Loucy (cell line): ENCODE results near the gene CDKN2C.

Source experiments
- H2AFZ ChIP-seq: fragments of 200-600 bp; sonication (generic); 2 replicates; pipeline ENCODE4 v1.6.0; 2016; ENCODE audit warnings: antibody characterized with exemption, mild to moderate bottlenecking, low read length, moderate library complexity
- H3F3A ChIP-seq: fragments of 200-600 bp; 2 replicates; pipeline ENCODE4 v1.6.0; 2016; ENCODE audit warnings: antibody characterized with exemption, low read depth, mild to moderate bottlenecking
- H3K27me3 ChIP-seq: fragments of 200-600 bp; sonication (generic); 2 replicates; pipeline ENCODE4 v1.6.1; 2014; ENCODE audit warnings: low read length, mild to moderate bottlenecking; ENCODE audit not compliant: insufficient read depth, poor library complexity, severe bottlenecking
- H3K36me3 ChIP-seq: fragments of 200-600 bp; sonication (generic); 2 replicates; pipeline ENCODE4 v1.6.1; 2016; ENCODE audit warnings: low read length; ENCODE audit not compliant: insufficient read depth
- H3K4me1 ChIP-seq: fragments of 200-600 bp; sonication (generic); 2 replicates; pipeline ENCODE4 v1.5.1; 2014; ENCODE audit warnings: low read length, mild to moderate bottlenecking; ENCODE audit not compliant: insufficient read depth, poor library complexity, severe bottlenecking
- H3K4me2 ChIP-seq: fragments of 200-600 bp; sonication (generic); 2 replicates; pipeline ENCODE4 v1.6.0; 2014; ENCODE audit warnings: antibody characterized with exemption, low read length, low read depth, mild to moderate bottlenecking; ENCODE audit not compliant: poor library complexity, severe bottlenecking
- H3K4me3 ChIP-seq: fragments of 200-600 bp; sonication (generic); 2 replicates; pipeline ENCODE4 v1.5.1; 2014; ENCODE audit warnings: low read length, mild to moderate bottlenecking, mixed read lengths; ENCODE audit not compliant: poor library complexity, severe bottlenecking
- H3K79me2 ChIP-seq: fragments of 200-600 bp; sonication (generic); 2 replicates; pipeline ENCODE4 v1.6.1; 2014; ENCODE audit warnings: low read length; ENCODE audit not compliant: insufficient read depth
- H3K9ac ChIP-seq: fragments of 200-600 bp; sonication (generic); 2 replicates; pipeline ENCODE4 v1.6.0; 2014; ENCODE audit warnings: mild to moderate bottlenecking, low read depth, low read length, moderate library complexity; ENCODE audit not compliant: poor library complexity, severe bottlenecking
- H3K9me2 ChIP-seq: fragments of 200-600 bp; sonication (generic); replicated peaks from 2 replicates; pipeline ENCODE4 v1.6.1; 2016; ENCODE audit warnings: low read depth, low read length, mixed read lengths
- H3K9me3 ChIP-seq: fragments of 200-600 bp; sonication (generic); 2 replicates; pipeline ENCODE4 v1.6.1; 2014; ENCODE audit warnings: mild to moderate bottlenecking, antibody characterized with exemption, low read length, low read depth; ENCODE audit not compliant: insufficient read depth
- H4K20me1 ChIP-seq: fragments of 200-600 bp; sonication (generic); 2 replicates; pipeline ENCODE4 v1.6.0; 2014; ENCODE audit warnings: antibody characterized with exemption, low read length, mild to moderate bottlenecking; ENCODE audit not compliant: insufficient read depth, poor library complexity, severe bottlenecking
- CTCF ChIP-seq: fragments of 200-600 bp; sonication (generic); conservative IDR thresholded peaks from 2 replicates; pipeline ENCODE4 v1.5.1; 2014; ENCODE audit warnings: mild to moderate bottlenecking, antibody characterized with exemption, low read length
- EZH2phosphoT487 ChIP-seq: fragments of 200-600 bp; IDR thresholded peaks from 2 replicates; pipeline ENCODE4 v1.6.1; 2018; ENCODE audit warnings: antibody characterized with exemption, mild to moderate bottlenecking, moderate library complexity, borderline replicate concordance

Gene CDKN2C

GRCh38 chr1:50989694-50990093 lies 19.6 kb downstream of the CDKN2C start:
- H3K4me3 ChIP-seq, result no peak overlapping the region
- TF ChIP-seq EZH2phosphoT487, result no peak
- TF ChIP-seq CTCF, result no peak
- no peaks in the 10 kb centered on the region for H3K9me3 ChIP-seq
- no peaks in the 10 kb centered on the region; the same call in 1 of the 2 replicates for H3F3A ChIP-seq
- H3K4me2 ChIP-seq, result no peak overlapping the region
- no peak overlapping the region for H2AFZ ChIP-seq
- H3K27me3 ChIP-seq, result no peaks in the 10 kb centered on the region
- H3K9ac ChIP-seq, result no peak overlapping the region
- no peaks in the 10 kb centered on the region for H3K9me2 ChIP-seq
- H3K4me1 ChIP-seq, result peaks cover 17% of the 10 kb centered on the region
- no peaks in the 10 kb centered on the region for H3K36me3 ChIP-seq
- peaks cover under 1% of the 10 kb centered on the region for H4K20me1 ChIP-seq
- H3K79me2 ChIP-seq, result peaks cover 92% of the 10 kb centered on the region

- no peaks in the 10 kb centered on the region for H3K9me2 ChIP-seq
- peaks cover 71% of the 10 kb centered on the region for H3K79me2 ChIP-seq
- TF ChIP-seq CTCF (no peak), EZH2phosphoT487 (no peak)
- peaks cover 2% of the 10 kb centered on the region for H3K4me1 ChIP-seq
- no peaks in the 10 kb centered on the region for H3K36me3 ChIP-seq
- no peak overlapping the region for H3K4me3 ChIP-seq
- H3K27me3 ChIP-seq, result no peaks in the 10 kb centered on the region
- no peaks in the 10 kb centered on the region for H4K20me1 ChIP-seq
- H3K9ac ChIP-seq, result no peak overlapping the region
- H3F3A ChIP-seq, result no peaks in the 10 kb centered on the region
- H3K9me3 ChIP-seq, result no peaks in the 10 kb centered on the region
- no peak overlapping the region for H3K4me2 ChIP-seq
- no peak overlapping the region for H2AFZ ChIP-seq
Observed at GRCh38 chr1:50992532-50993318, 22.7 kb downstream of the CDKN2C start.

GRCh38 chr1:50993645-50994044 lies 23.6 kb downstream of the CDKN2C start:
- Histone ChIP-seq H3K9me2 (no peaks in the 10 kb centered on the region), H3K79me2 (peaks cover 63% of the 10 kb centered on the region), H4K20me1 (no peaks in the 10 kb centered on the region), H3K9me3 (no peaks in the 10 kb centered on the region), H2AFZ (no peak overlapping the region), H3F3A (no peaks in the 10 kb centered on the region), H3K4me1 (peaks cover 2% of the 10 kb centered on the region), H3K4me2 (no peak overlapping the region), H3K4me3 (no peak overlapping the region), H3K27me3 (no peaks in the 10 kb centered on the region), H3K9ac (no peak overlapping the region), H3K36me3 (no peaks in the 10 kb centered on the region)
- no peak for TF ChIP-seq EZH2phosphoT487
- no peak for TF ChIP-seq CTCF
